Smooth muscle cell (in vitro differentiated cells): ENCODE results near the gene VPS39. TPM values are rescaled to one million over a fixed set of nuclear protein-coding genes. Genes with fewer than 3 reads are reported as not detected.
A peak's percentile ranks its signal among the peaks of the same experiment; 100 is the strongest.

Experiments used
- DNase-seq: peaks from one replicate; lab custom pipeline; 2025; ENCODE audit not compliant: unreplicated experiment; lab: John Stamatoyannopoulos, UW
- H2AFZ ChIP-seq: fragments of 200-600 bp; sonication (generic); 2 replicates; pipeline ENCODE4 v1.6.0; 2016; ENCODE audit warnings: antibody characterized with exemption, low read depth, mild to moderate bottlenecking
- H3F3A ChIP-seq: fragments of 200-600 bp; sonication (generic); 2 replicates; pipeline ENCODE4 v1.6.0; 2017; ENCODE audit warnings: antibody characterized with exemption, low read depth
- H3K27ac ChIP-seq: fragments of 200-600 bp; sonication (generic); 2 replicates; pipeline ENCODE4 v1.5.1; 2016; ENCODE audit warnings: low read depth, mild to moderate bottlenecking
- H3K27me3 ChIP-seq: fragments of 200-600 bp; sonication (generic); 2 replicates; pipeline ENCODE4 v1.6.1; 2016; ENCODE audit warnings: low read depth, mild to moderate bottlenecking
- H3K36me3 ChIP-seq: fragments of 200-600 bp; sonication (generic); 2 replicates; pipeline ENCODE4 v1.5.1; 2016; ENCODE audit warnings: low read depth
- H3K4me1 ChIP-seq: fragments of 200-600 bp; sonication (generic); 2 replicates; pipeline ENCODE4 v1.5.1; 2016; ENCODE audit warnings: low read depth
- H3K4me2 ChIP-seq: fragments of 200-600 bp; sonication (generic); 2 replicates; pipeline ENCODE4 v1.6.0; 2016; ENCODE audit warnings: mild to moderate bottlenecking
- H3K4me3 ChIP-seq: fragments of 200-600 bp; sonication (generic); 2 replicates; pipeline ENCODE4 v1.5.1; 2016; ENCODE audit warnings: mild to moderate bottlenecking
- H3K79me2 ChIP-seq: fragments of 200-600 bp; sonication (generic); 2 replicates; pipeline ENCODE4 v1.6.0; 2016; ENCODE audit warnings: low read depth, mild to moderate bottlenecking
- H3K9ac ChIP-seq: fragments of 200-600 bp; sonication (generic); 2 replicates; pipeline ENCODE4 v1.6.0; 2016; ENCODE audit warnings: low read depth
- H3K9me3 ChIP-seq: fragments of 200-600 bp; sonication (generic); replicated peaks from 2 replicates; pipeline ENCODE4 v1.5.1; 2016; ENCODE audit warnings: low read depth
- H4K20me1 ChIP-seq: fragments of 200-600 bp; sonication (generic); 2 replicates; pipeline ENCODE4 v1.6.0; 2016; ENCODE audit warnings: low read depth
- WGBS: methylation state at CpG from one replicate; pipeline ENCODE4 v1.1.7; 2016; ENCODE audit warnings: low lambda C conversion rate; 5-methylcytosine and 5-hydroxymethylcytosine counted together
- polyA plus RNA-seq: library from polyadenylated mRNA; unstranded; fragments of >200 nt; fragmentation: Nextera tagmentation; extraction: Ambion mirVana; gene quantifications from 2 replicates; pipeline ENCODE4 v1.2.1, GENCODE V29; 2016
- total RNA-seq: library from RNA; depleted of rRNA; stranded (reverse); fragments of >200 nt; gene quantifications from 2 replicates; pipeline ENCODE4 v1.2.3, GENCODE V29; 2014
- TF ChIP-seq, protein P1 (sequence below): fragments of 200-600 bp; sonication (generic); IDR thresholded peaks from 2 replicates; pipeline ENCODE4 v1.5.1; 2017; ENCODE audit warnings: borderline replicate concordance, mild to moderate bottlenecking, antibody characterized with exemption; ENCODE audit not compliant: insufficient read depth, poor library complexity, severe bottlenecking

The VPS39 gene
- total and polyA plus RNA-seq, 2 experiments from 2014 or later: 35.0 to 41.2 TPM

DNA sequence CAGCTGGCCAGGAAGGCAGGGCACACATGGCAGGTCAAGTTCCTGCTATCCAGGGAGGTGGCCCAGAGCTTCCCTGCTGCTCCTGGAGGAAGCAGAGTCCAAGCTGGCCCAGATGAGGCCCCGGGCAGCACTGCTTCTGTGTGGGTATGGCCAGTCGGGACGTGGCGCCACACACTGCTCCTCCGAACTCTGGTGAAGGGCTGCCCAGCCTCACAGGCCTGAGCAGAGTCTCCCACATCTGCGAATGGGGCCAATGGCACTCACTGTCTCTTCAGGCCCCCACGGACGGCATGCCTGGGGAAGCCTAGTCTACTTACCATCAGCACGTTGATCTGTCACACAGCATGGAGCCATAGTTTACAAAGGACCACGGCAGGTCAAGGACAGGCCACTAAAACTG lies 49.2 kb downstream of the VPS39 start:
- Histone ChIP-seq H4K20me1 (no peaks in the 10 kb centered on the region), H3K27ac (peak overlapping the region; percentile 61), H3K9ac (no peak overlapping the region), H3K4me2 (peak overlapping the region; percentile 31), H3K27me3 (no peaks in the 10 kb centered on the region), H3K36me3 (peaks cover 10% of the 10 kb centered on the region), H3K79me2 (no peaks in the 10 kb centered on the region), H3K4me3 (no peak overlapping the region), H3F3A (peaks cover 5% of the 10 kb centered on the region), H2AFZ (no peak overlapping the region), H3K9me3 (no peaks in the 10 kb centered on the region), H3K4me1 (no peaks in the 10 kb centered on the region)
- WGBS: 98% methylated on average over 10 of the region's 10 CpGs
- no peak for DNase-seq
- TF ChIP-seq, protein P1, sequence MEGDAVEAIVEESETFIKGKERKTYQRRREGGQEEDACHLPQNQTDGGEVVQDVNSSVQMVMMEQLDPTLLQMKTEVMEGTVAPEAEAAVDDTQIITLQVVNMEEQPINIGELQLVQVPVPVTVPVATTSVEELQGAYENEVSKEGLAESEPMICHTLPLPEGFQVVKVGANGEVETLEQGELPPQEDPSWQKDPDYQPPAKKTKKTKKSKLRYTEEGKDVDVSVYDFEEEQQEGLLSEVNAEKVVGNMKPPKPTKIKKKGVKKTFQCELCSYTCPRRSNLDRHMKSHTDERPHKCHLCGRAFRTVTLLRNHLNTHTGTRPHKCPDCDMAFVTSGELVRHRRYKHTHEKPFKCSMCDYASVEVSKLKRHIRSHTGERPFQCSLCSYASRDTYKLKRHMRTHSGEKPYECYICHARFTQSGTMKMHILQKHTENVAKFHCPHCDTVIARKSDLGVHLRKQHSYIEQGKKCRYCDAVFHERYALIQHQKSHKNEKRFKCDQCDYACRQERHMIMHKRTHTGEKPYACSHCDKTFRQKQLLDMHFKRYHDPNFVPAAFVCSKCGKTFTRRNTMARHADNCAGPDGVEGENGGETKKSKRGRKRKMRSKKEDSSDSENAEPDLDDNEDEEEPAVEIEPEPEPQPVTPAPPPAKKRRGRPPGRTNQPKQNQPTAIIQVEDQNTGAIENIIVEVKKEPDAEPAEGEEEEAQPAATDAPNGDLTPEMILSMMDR: no peak

DNA sequence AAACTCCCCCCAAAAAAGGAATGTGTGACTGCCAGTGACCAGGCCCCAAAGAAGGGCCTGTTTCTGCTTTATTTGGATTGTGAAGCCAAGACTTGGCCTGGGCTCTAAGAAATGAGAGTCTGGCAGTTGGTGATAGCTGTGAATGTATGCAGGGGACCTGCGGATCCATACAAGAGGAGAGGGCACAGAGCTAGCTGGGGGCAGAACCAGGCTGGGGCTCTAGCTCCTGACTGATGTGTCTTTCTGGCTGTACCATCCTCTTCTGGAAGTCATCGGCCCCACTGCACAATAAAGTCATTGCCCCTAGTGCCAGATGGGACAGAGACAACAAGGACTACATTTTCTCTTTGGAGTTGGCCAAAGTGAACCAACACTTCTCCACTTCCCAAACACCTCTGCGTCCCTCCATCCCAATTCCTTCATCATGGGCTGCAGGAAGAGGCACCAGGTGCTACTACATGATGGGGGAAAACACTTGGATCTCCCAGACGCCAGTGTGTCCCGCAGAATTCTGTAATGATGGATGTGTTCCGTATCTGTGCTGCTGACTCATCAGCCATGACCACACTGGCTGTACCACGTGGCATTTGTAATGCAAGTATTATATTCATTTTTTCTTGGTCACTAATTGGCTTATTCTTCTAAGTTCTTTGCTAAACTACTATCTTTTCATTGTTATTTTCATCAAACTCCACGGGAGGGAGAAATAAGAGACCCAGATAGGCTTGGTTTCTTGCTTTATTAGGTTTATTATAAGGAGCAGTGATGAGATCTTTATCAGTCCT lies 49.9 kb downstream of the VPS39 start:
- TF ChIP-seq, protein P1: no peak
- Histone ChIP-seq H4K20me1 (no peaks in the 10 kb centered on the region), H2AFZ (no peak overlapping the region), H3K9ac (no peak overlapping the region), H3K79me2 (no peaks in the 10 kb centered on the region), H3K9me3 (no peaks in the 10 kb centered on the region), H3K4me2 (peak overlapping the region; percentile 31), H3F3A (peaks cover 5% of the 10 kb centered on the region), H3K4me1 (no peaks in the 10 kb centered on the region), H3K4me3 (no peak overlapping the region), H3K27ac (peak overlapping the region; percentile 61), H3K27me3 (no peaks in the 10 kb centered on the region), H3K36me3 (peaks cover 10% of the 10 kb centered on the region)
- DNase-seq: no peak
- WGBS: 60% methylated on average over 8 of the region's 8 CpGs

DNA sequence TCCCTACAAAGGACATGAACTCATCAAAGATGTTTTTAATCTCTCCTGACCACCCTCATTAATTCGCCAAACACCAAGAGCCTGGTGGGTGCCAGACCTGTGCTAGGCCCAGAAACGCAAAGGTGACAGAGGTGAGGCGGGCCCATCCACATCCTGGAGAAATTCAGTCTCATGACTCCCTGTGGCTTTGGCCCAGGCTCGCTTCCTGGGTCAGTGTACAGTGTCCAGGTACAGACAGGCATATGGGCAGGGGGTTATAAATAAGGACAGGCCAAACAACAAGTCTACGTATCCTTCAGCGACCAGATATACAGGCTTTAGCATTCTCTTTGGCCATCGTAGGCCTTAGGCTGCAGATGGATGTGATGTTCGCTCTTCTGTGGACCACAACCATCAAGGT lies 50.7 kb downstream of the VPS39 start:
- peaks cover 10% of the 10 kb centered on the region for H3K36me3 ChIP-seq
- H3K27me3 ChIP-seq: no peaks in the 10 kb centered on the region
- H3K4me1 ChIP-seq: no peaks in the 10 kb centered on the region
- no peaks in the 10 kb centered on the region for H4K20me1 ChIP-seq
- peak overlapping the region; percentile 17 for H3K27ac ChIP-seq
- H3K9ac ChIP-seq: no peak overlapping the region
- H2AFZ ChIP-seq: no peak overlapping the region
- peaks cover 5% of the 10 kb centered on the region for H3F3A ChIP-seq
- no peaks in the 10 kb centered on the region for H3K9me3 ChIP-seq
- no peak overlapping the region for H3K4me3 ChIP-seq
- no peak for DNase-seq
- WGBS: 98% methylated on average over 8 of the region's 8 CpGs
- no peak overlapping the region for H3K4me2 ChIP-seq
- TF ChIP-seq, protein P1: no peak
- no peaks in the 10 kb centered on the region for H3K79me2 ChIP-seq
